Measurements from ENCODE around the gene WNT4.
"Not testable (repeated sequence)": the region's sequence is repeated elsewhere in the genome, so short reads cannot be mapped to it uniquely, and the experiment has no call there.

The WNT4 gene

DNA sequence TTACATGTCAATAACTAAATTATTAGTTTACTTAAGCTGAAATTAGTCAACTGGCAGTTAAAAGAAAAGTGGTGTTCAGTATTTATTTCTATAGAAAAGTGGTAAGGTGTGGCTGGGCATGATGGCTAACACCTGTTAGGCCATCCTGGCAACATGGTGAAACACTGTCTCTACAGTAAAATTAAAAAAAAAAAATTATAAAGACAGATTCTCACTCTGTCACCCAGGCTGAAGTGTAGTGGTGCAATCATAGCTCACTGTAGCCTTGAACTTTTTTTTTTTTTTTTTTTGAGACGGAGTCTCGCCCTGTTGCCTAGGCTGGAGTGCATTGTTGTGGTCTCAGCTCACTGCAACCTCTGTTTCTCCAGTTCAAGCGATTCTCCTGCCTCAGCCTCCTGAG lies 32.9 kb downstream of the WNT4 start:
- no peak for DNase-seq (ENCODE audit: low spot score)

- no peak for DNase-seq (ENCODE audit: low spot score)
Observed at GRCh38 chr1:22108339-22109105, 34.4 kb downstream of the WNT4 start.

- DNase-seq (ENCODE audit: low spot score): no peak
Observed at GRCh38 chr1:22107126-22107525, 35.8 kb downstream of the WNT4 start.

DNA sequence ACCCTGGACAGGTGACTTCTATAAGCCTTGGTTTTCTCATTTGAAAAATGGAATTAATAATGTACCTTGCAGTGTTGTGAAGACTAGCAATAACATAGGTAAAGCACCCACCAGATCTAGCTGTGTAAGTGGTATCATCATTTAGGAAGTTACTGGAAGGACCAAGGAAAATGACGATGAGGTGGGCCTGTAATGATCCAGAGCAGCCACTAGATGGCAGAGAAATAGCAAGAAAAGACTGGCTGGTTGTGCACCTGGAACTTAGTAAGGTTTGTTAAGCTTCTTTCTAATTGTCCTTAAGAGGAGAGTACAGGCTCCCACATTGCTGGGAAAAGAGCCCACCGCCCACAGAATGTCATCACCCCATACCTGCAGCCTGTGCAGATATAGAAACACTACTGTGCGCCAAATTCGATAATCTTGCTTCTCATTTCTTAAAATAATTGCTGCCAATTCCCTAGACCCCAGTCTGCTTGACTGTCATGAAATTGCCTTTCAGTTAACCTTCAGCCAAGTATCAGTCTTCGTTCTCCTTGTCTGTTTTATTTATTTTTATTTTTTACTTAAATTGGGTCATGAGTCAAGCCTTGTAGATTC lies 37.2 kb downstream of the WNT4 start:
- DNase-seq (ENCODE audit: low spot score): no peak

DNA sequence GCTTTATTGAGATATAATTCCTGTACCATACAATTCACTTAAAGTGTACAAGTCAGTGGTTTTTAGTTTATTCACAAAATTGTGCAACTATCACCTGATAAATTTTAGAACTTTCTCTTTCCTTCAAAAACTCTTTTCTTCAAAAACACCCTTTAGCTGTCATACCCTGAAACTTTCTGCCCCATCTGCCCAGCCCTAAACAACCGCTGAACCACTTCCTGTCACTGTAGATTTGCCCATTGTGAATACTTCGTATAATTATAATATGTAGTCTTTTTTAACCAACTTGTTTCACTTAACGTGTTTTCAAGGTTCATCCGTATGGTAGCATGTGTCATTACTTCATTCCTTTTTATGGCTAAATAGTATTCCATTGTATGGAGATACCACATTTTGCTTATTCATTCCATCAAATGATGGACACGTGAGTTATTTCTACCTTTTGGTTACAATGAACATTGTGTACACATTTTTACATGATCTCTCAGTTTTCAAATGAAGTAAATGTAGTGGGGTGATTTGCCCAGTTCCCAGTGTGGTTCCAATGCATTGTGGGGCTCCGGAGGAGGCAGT lies 37.9 kb downstream of the WNT4 start:
- DNase-seq (ENCODE audit: low spot score): no peak

GRCh38 chr1:22104094-22104493 lies 38.8 kb downstream of the WNT4 start:
- no peak for DNase-seq (ENCODE audit: low spot score)

- no peak for DNase-seq (ENCODE audit: low spot score)
Observed at GRCh38 chr1:22102746-22103145, 40.2 kb downstream of the WNT4 start.

- DNase-seq (ENCODE audit: low spot score): no peak
Observed at GRCh38 chr1:22101995-22102394, 40.9 kb downstream of the WNT4 start.

- no peak for DNase-seq (ENCODE audit: low spot score)
Observed at GRCh38 chr1:22101199-22101598, 41.7 kb downstream of the WNT4 start.

- DNase-seq (ENCODE audit: low spot score): no peak
Observed at GRCh38 chr1:22100168-22100567, 42.7 kb downstream of the WNT4 start.

DNA sequence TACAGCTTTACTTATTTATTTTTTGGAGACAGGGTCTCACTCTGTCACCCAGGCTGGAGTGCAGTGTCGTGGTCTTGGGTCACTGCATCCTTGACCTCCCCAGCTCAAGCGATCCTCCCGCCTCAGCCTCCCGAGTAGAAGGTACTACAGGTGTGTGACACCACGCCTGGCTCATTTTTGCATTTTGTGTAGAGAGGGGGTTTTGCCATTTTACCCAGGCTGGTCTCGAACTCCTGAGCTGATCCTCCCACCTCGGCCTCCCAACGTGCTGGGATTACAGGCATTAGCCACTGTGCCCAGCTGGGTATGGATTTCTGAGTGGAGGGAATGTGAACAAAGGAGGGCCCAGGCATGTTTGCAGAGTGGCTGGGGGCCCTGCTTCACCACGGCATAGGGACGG lies 44.1 kb downstream of the WNT4 start:
- no peak for DNase-seq (ENCODE audit: low spot score)

DNA sequence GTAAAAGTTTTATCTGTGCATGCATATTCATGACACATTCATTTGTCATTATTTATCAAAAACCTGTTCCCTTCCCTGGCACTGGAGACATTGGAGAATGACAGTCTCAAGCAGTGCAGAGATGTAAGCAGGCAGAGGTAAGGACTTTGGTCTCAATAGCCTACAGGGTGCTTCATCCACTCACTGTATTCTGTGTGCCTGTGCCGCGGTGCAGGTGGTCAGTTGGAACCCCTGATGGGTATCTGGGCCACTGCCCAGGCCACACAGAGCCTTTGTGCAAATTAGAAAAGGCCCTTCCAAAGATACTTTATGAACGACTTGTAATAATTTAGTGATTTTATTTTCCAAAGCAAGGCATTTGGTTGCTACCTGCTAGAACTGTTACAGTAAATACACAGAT lies 46.4 kb downstream of the WNT4 start:
- no peak for DNase-seq (ENCODE audit: low spot score)

DNA sequence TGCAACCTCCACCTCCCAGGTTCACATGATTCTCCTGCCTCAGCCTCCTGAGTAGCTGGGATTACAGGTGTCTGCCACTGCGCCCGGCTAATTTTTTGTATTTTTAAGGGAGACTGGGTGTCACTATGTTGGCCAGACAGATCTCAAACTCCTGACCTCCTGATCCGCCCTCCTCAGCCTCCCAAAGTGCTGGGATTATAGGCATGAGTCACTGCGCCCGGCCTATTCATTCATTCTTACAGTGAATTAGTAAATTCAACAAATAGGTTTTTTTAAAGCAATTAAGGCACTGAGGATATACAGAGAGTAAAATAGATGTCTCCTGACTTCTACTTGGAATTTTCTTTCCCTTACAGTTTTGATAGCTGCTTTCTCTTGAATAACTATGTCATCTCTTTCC lies 46.9 kb downstream of the WNT4 start:
- no peak for DNase-seq (ENCODE audit: low spot score)

DNA sequence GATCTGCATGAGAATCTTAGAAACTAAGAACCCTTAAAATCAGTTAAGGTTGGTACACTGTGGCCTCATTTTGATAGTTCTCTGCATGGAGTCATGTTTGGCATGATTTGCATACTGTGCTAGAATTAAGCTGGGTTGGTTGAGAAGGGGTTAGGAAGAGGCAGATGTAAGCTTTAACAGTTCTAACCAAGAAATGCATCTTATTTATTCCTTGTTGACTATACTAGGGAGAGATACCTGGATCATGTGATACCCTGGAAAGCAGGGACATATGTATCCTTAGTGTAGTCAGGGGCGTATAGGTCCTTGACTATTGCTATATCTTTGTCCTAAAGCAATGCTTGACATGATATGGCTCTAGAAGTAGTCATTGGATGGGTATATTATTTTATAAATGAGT lies 49.4 kb downstream of the WNT4 start:
- DNase-seq (ENCODE audit: low spot score): no peak

DNA sequence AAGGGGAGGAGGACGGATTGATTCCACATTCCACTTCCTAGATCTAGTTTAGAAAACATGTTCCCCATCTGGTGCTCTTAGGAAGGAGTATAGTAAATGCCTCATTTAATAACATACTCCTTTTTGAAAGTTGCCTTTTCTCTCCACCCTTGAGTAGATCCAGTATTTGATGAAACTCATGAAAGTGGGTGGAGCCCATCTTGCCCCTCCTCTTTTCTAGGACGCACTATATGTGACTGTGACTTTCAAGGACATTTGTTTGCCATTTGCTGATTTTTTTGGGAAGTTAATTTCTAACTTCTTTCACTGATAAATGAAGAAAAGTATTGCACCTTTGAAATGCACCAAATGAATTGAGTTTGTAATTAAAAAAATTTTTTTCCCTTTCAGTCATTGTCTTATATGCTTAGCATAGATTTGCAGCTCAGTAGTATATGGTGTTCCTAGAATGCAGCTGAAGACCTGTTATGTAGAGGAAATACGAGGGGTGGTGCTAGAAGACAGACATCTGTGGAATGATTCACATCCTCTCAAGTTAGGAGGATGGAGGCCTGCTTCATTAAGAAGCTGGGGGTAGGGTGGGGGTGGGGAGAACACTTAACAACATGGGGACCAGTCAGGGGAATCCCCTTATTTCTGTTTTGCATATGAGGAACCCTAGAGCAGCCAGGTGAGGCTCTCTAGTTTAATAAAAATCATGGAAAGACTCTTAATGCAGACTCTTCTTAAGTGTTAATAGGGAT lies 50.7 kb downstream of the WNT4 start:
- not testable (repeated sequence) for DNase-seq (ENCODE audit: low spot score)

DNA sequence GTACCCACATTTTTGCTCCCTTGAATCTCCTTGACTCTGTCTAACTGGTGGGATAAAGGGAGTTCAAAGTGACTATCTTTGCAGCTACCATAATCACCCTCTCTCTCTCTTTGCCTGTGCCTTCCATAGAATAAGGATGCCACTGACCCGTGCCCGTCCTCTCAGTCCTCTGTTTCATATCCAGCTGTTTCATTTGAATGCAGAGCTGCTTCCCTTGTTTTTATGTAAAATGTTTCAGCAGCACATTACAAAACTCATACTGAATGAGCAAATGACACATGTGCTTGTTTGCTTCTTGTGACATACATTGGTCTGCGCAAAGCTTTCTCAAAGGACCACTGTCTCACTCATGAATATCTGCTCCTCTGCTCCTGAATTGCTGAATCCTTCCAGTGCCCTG lies 52.0 kb downstream of the WNT4 start:
- DNase-seq (ENCODE audit: low spot score): no peak

GRCh38 chr1:22089787-22090186 lies 53.1 kb downstream of the WNT4 start:
- DNase-seq (ENCODE audit: low spot score): no peak

DNA sequence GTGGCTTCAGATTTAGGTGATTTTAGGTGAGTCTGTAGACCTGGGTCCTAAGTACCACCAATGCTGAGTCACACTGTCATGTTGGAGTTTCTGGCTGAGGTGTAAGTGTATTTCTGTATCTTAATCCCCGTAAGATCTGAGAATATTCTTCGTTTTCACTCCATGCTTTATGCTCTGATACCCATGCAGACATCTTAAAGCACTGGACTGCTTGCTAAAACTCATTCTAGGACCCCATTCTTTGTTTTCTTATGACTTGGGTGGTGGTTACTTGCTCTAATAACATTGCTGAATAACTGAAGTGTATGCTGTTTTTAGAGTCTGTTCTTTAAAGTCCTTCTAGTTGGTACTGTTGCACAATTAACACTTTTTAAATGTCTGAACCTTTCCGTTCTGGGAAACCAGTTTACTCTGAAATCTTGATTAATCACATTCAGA lies 53.7 kb downstream of the WNT4 start:
- DNase-seq (ENCODE audit: low spot score): no peak

DNA sequence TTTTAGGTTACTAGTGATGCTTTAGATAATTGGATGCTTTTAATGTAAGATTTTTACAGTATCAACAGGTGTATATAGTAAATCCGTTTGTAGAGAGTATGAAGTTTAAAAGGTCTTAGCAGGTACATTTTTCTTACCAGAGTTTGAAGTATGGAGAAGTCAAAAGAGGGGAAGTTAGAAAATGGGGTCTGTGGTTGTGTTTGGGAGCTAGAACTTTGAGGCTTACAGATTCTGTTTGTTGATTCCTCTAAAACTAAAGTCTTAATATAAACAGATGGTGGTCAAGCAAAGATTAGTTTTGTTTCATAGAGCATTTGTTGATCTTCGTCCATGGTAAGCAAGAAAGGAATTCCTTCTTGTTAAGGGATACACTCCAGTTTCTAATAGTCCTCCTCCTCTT lies 54.6 kb downstream of the WNT4 start:
- DNase-seq (ENCODE audit: low spot score): no peak

GRCh38 chr1:22080191-22080590 lies 62.7 kb downstream of the WNT4 start:
- no peak for DNase-seq (ENCODE audit: low spot score)

DNA sequence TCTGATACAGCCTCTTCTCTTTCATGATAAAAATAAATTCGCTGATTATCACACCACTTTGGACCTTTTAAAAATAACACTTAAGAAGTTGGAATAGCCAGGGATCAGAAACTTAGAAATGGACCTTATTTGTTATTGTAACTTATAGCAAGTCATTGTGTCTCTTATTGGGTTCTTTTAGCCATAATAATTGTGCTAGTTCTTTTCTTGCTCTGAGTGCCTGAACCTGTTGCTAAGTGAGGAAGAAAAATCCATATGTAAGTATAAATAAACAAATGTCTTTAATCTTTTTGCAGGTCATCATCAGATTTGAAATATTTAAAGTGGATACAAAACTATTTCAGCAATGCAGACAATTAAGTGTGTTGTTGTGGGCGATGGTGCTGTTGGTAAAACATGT lies 64.8 kb downstream of the WNT4 start:
- no peak for DNase-seq (ENCODE audit: low spot score)

DNA sequence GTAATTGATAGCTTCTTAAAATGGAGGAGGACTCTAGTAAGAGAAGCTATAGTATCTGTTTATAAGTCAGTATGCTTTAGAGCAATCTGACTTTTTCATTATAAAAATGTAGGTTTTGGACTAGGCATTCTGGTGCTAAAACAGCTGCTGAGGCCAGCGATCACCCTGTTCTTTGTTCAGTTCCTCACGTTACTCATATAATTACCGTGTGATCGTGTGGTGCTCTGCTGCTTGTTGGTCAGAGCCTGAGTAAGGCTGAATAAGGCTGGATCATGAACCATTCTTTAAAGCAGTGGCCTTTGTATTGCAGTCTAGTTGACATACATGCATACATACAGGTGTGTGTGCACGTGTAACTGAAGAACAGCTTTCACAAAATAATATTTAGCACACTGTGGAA lies 65.2 kb downstream of the WNT4 start:
- DNase-seq (ENCODE audit: low spot score): no peak

DNA sequence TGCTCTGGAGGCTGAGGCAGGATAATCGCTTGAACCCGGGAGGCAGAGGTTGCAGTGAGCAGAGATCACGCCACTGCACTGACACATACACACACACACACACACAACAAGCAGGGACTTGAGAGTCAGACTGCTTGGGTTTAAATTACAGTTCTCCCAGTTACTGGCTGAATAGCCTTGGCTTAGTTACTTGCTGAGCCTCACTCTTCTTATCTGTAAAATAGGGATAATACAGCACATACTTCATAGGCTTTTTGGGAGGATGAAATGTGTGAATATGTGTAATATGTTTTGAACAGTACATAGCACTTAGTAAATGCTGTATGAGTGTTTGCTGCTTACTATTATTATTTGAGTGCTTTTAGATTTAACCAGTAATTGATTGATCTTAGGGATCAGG lies 66.6 kb downstream of the WNT4 start:
- no peak for DNase-seq (ENCODE audit: low spot score)
